ENCODE data around the gene NDUFAF5.

NDUFAF5 gene

DNA sequence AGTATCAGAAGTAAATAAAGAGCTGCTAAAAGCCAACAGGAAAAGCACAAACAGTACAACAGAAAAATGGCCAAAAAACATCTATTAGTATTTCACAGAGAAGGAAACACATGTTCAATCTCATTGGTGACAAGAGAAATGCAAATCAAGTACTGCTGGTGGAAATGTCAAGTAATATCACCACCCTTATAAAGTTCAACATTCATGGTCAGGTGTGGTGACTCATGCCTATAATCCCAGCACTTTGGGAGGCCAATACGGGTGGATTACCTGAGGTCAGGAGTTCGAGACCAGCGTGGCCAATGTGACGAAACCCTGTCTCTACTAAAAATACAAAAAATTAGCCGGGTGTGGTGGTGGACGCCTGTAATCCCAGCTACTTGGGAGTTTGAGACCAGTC lies 42.9 kb upstream of the NDUFAF5 start:
- H3K4me3 ChIP-seq (ENCODE audit: low read depth, low read length): no peak overlapping the region
- TF ChIP-seq, protein P1, sequence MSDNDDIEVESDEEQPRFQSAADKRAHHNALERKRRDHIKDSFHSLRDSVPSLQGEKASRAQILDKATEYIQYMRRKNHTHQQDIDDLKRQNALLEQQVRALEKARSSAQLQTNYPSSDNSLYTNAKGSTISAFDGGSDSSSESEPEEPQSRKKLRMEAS (IDR thresholded peaks at IDR 0.05; ENCODE audit: low read depth, low read length): no peak
- TF ChIP-seq, protein P2, sequence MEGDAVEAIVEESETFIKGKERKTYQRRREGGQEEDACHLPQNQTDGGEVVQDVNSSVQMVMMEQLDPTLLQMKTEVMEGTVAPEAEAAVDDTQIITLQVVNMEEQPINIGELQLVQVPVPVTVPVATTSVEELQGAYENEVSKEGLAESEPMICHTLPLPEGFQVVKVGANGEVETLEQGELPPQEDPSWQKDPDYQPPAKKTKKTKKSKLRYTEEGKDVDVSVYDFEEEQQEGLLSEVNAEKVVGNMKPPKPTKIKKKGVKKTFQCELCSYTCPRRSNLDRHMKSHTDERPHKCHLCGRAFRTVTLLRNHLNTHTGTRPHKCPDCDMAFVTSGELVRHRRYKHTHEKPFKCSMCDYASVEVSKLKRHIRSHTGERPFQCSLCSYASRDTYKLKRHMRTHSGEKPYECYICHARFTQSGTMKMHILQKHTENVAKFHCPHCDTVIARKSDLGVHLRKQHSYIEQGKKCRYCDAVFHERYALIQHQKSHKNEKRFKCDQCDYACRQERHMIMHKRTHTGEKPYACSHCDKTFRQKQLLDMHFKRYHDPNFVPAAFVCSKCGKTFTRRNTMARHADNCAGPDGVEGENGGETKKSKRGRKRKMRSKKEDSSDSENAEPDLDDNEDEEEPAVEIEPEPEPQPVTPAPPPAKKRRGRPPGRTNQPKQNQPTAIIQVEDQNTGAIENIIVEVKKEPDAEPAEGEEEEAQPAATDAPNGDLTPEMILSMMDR (IDR thresholded peaks at IDR 0.05; ENCODE audit: low read depth, low read length): no peak
- TF ChIP-seq POLR2A (IDR thresholded peaks at IDR 0.05; ENCODE audit: extremely low read depth, insufficient read length) (no peak), MYC (IDR thresholded peaks at IDR 0.05; ENCODE audit: low read depth, low read length) (no peak)
- DNase-seq (ENCODE audit: low read depth): no peak

GRCh38 chr20:13744352-13744751 lies 40.5 kb upstream of the NDUFAF5 start:
- H3K4me3 ChIP-seq (ENCODE audit: low read depth, low read length): no peak overlapping the region
- TF ChIP-seq, protein P1 (IDR thresholded peaks at IDR 0.05; ENCODE audit: low read depth, low read length): no peak
- TF ChIP-seq MYC (IDR thresholded peaks at IDR 0.05; ENCODE audit: low read depth, low read length) (no peak), POLR2A (IDR thresholded peaks at IDR 0.05; ENCODE audit: extremely low read depth, insufficient read length) (no peak)
- TF ChIP-seq, protein P2 (IDR thresholded peaks at IDR 0.05; ENCODE audit: low read depth, low read length): no peak
- DNase-seq (ENCODE audit: low read depth): no peak

GRCh38 chr20:13745784-13746183 lies 39.0 kb upstream of the NDUFAF5 start:
- TF ChIP-seq POLR2A (IDR thresholded peaks at IDR 0.05; ENCODE audit: extremely low read depth, insufficient read length) (no peak), MYC (IDR thresholded peaks at IDR 0.05; ENCODE audit: low read depth, low read length) (no peak)
- TF ChIP-seq, protein P1 (IDR thresholded peaks at IDR 0.05; ENCODE audit: low read depth, low read length): no peak
- TF ChIP-seq, protein P2 (IDR thresholded peaks at IDR 0.05; ENCODE audit: low read depth, low read length): no peak
- no peak overlapping the region for H3K4me3 ChIP-seq (ENCODE audit: low read depth, low read length)
- DNase-seq (ENCODE audit: low read depth): no peak

DNA sequence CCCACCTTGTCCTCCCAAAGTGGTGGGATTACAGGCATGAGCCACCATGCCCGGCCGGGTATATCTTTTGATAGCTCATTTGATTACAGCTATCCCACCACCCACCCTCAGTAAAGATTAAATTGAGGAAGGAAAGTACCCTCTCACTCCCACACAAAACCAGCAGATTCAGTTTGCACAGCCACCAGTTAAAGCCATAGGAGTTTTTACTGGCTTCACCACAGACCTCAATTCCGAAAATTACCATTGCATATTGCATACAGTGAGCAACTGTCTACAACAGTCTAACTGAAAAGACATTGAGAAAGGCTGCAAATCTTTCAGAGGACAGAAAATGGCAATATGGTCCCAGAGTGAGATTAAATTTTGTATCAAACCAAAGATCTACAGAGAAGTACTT lies 35.0 kb upstream of the NDUFAF5 start:
- peak; percentile 89 for DNase-seq (ENCODE audit: low read depth)
- no peak overlapping the region for H3K4me3 ChIP-seq (ENCODE audit: low read depth, low read length)
- TF ChIP-seq, protein P1 (IDR thresholded peaks at IDR 0.05; ENCODE audit: low read depth, low read length): 0 out of 2 replicates have a peak, but pooled peaks have one; percentile 23
- no peak for TF ChIP-seq POLR2A (IDR thresholded peaks at IDR 0.05; ENCODE audit: extremely low read depth, insufficient read length)

- DNase-seq (ENCODE audit: low read depth): no peak
- no peak overlapping the region for H3K4me3 ChIP-seq (ENCODE audit: low read depth, low read length)
- TF ChIP-seq POLR2A (IDR thresholded peaks at IDR 0.05; ENCODE audit: extremely low read depth, insufficient read length): no peak
- TF ChIP-seq, protein P2 (IDR thresholded peaks at IDR 0.05; ENCODE audit: low read depth, low read length): no peak
- TF ChIP-seq, protein P1 (IDR thresholded peaks at IDR 0.05; ENCODE audit: low read depth, low read length): no peak
- TF ChIP-seq MYC (IDR thresholded peaks at IDR 0.05; ENCODE audit: low read depth, low read length): no peak
Measured at GRCh38 chr20:13753436-13754036, 31.3 kb upstream of the NDUFAF5 start.

GRCh38 chr20:13755809-13756208 lies 29.0 kb upstream of the NDUFAF5 start:
- no peak for TF ChIP-seq POLR2A (IDR thresholded peaks at IDR 0.05; ENCODE audit: extremely low read depth, insufficient read length)
- no peak for TF ChIP-seq MYC (IDR thresholded peaks at IDR 0.05; ENCODE audit: low read depth, low read length)
- TF ChIP-seq, protein P2 (IDR thresholded peaks at IDR 0.05; ENCODE audit: low read depth, low read length): no peak
- TF ChIP-seq, protein P1 (IDR thresholded peaks at IDR 0.05; ENCODE audit: low read depth, low read length): no peak
- DNase-seq (ENCODE audit: low read depth): no peak
- H3K4me3 ChIP-seq (ENCODE audit: low read depth, low read length): no peak overlapping the region

Measured in NB4 (cell line).